ENCODE measurements around the gene SLC35E4.
"Not testable (repeated sequence)": the region's sequence is repeated elsewhere in the genome, so short reads cannot be mapped to it uniquely, and the experiment has no call there.

The SLC35E4 gene

GRCh38 chr22:30635273-30636225, at the start of gene SLC35E4:
Gene SLC35E4, plus strand, starts transcription at chr22:30635781. Its CDS starts 670 bp downstream, at chr22:30636451.
- CTCF ChIA-PET = interaction anchor here (0.6 to 5.2 kb wide), 55 partner anchors 8 to 545 kb away, joined by 3 to 518 read pairs (median 5); partner anchors contain the start of genes DUSP18, PES1 and TCN2

GRCh38 chr22:30586414-30586813, 49.2 kb upstream of the SLC35E4 start:
- no peak for TF ChIP-seq CTCF (IDR thresholded peaks at IDR 0.05; ENCODE audit: insufficient read depth, low read length, missing control alignments)
- H3K4me3 ChIP-seq (ENCODE audit: low read depth, low read length) = no peak overlapping the region
- ChIA-PET CTCF (interaction anchor here (1.9 kb wide), 1 partner anchor 169 kb away, joined by 6 read pairs; no protein-coding TSS in a partner anchor), POLR2A (interaction anchor here (1.5 kb wide), 1 partner anchor 10 kb away, joined by 3 read pairs; no protein-coding TSS in a partner anchor)
- no peak for DNase-seq (ENCODE audit: low read depth, low spot score)

More at GRCh38 chr22:30635273-30636225, at the start of gene SLC35E4:
- TF ChIP-seq CTCF (IDR thresholded peaks at IDR 0.05; ENCODE audit: insufficient read depth, low read length, missing control alignments) = peak; percentile 59
- POLR2A ChIA-PET = interaction anchor here (0.7 to 2.8 kb wide), 7 partner anchors 8 to 119 kb away, joined by 3 to 20 read pairs (median 3); no protein-coding TSS in a partner anchor
- H3K4me3 ChIP-seq (ENCODE audit: low read depth, low read length) = peak within 1 kb of the TSS; percentile 63
- peak; percentile 12 for DNase-seq (ENCODE audit: low read depth, low spot score)

- POLR2A ChIA-PET = interaction anchor here (0.7 to 1.0 kb wide), 4 partner anchors 10 to 194 kb away, joined by 3 to 4 read pairs (median 3); partner anchors contain the start of gene SLC35E4
- CTCF ChIA-PET = interaction anchor here (0.9 to 3.5 kb wide), 8 partner anchors 9 to 164 kb away, joined by 3 to 21 read pairs (median 4); no protein-coding TSS in a partner anchor
- no peak for TF ChIP-seq CTCF (IDR thresholded peaks at IDR 0.05; ENCODE audit: insufficient read depth, low read length, missing control alignments)
- peak overlapping the region; percentile 80 for H3K4me3 ChIP-seq (ENCODE audit: low read depth, low read length)
- DNase-seq (ENCODE audit: low read depth, low spot score) = no peak
Measured at GRCh38 chr22:30591191-30591587, 44.4 kb upstream of the SLC35E4 start.

GRCh38 chr22:30591588-30592359, 43.8 kb upstream of the SLC35E4 start, which contains the start of gene PES1:
Gene PES1, minus strand, starts transcription at chr22:30591910. Its CDS starts 77 bp downstream, at chr22:30591833.
- peak within 1 kb of the TSS; percentile 80 for H3K4me3 ChIP-seq (ENCODE audit: low read depth, low read length)
- ChIA-PET POLR2A (interaction anchor here (0.7 to 1.0 kb wide), 4 partner anchors 11 to 194 kb away, joined by 3 to 4 read pairs (median 3); partner anchors contain the start of gene SLC35E4), CTCF (interaction anchor here (0.7 to 3.5 kb wide), 14 partner anchors 9 to 163 kb away, joined by 3 to 21 read pairs (median 5); no protein-coding TSS in a partner anchor)
- TF ChIP-seq CTCF (IDR thresholded peaks at IDR 0.05; ENCODE audit: insufficient read depth, low read length, missing control alignments) = no peak
- peak; percentile 95 for DNase-seq (ENCODE audit: low read depth, low spot score)

- POLR2A ChIA-PET; DNase-seq (ENCODE audit: low read depth, low spot score): not testable (repeated sequence)
- H3K4me3 ChIP-seq (ENCODE audit: low read depth, low read length) = peak overlapping the region; percentile 40
- CTCF ChIA-PET = interaction anchor here (0.7 to 2.4 kb wide), 9 partner anchors 9 to 328 kb away, joined by 3 to 7 read pairs (median 5); no protein-coding TSS in a partner anchor
Measured at GRCh38 chr22:30592360-30592713, 43.2 kb upstream of the SLC35E4 start.

- TF ChIP-seq CTCF (IDR thresholded peaks at IDR 0.05; ENCODE audit: insufficient read depth, low read length, missing control alignments) = no peak
- POLR2A ChIA-PET = no interaction called here
- no peak for DNase-seq (ENCODE audit: low read depth, low spot score)
- H3K4me3 ChIP-seq (ENCODE audit: low read depth, low read length) = no peak overlapping the region
- CTCF ChIA-PET = interaction anchor here (1.0 to 1.6 kb wide), 2 partner anchors 10 to 12 kb away, joined by 5 to 8 read pairs; no protein-coding TSS in a partner anchor
Measured at GRCh38 chr22:30596199-30596598, 39.4 kb upstream of the SLC35E4 start.

All from AG04449 (cell line).